ENCODE measurements around the gene UBALD2.
A peak's percentile ranks its signal among the peaks of the same experiment; 100 is the strongest.
"Not testable (repeated sequence)": the region's sequence is repeated elsewhere in the genome, so short reads cannot be mapped to it uniquely, and the experiment has no call there.

UBALD2 gene

GRCh38 chr17:76265624-76266243 is 586 bp downstream of the UBALD2 start:
- no peak for DNase-seq (ENCODE audit: low read depth in 2 of 2)

GRCh38 chr17:76266244-76266938 is 1.2 kb downstream of the UBALD2 start:
- no peak for DNase-seq (ENCODE audit: low read depth in 2 of 2)

- DNase-seq (ENCODE audit: low read depth in 2 of 2) = no peak
Measured at GRCh38 chr17:76267051-76267576, 2.0 kb downstream of the UBALD2 start.

GRCh38 chr17:76267581-76268001 is 2.4 kb downstream of the UBALD2 start:
- not testable (repeated sequence) for DNase-seq (ENCODE audit: low read depth in 2 of 2)

GRCh38 chr17:76268015-76268749 is 3.0 kb downstream of the UBALD2 start:
- peak; percentile 59 to 60 for DNase-seq (ENCODE audit: low read depth in 2 of 2)

- DNase-seq (ENCODE audit: low read depth in 2 of 2) = no peak
Measured at GRCh38 chr17:76268991-76269981, 4.1 kb downstream of the UBALD2 start.

- DNase-seq (ENCODE audit: low read depth in 2 of 2) = no peak
Measured at GRCh38 chr17:76270127-76270592, 5.0 kb downstream of the UBALD2 start.

GRCh38 chr17:76270770-76271668 is 5.9 kb downstream of the UBALD2 start:
- no peak for DNase-seq (ENCODE audit: low read depth in 2 of 2)

GRCh38 chr17:76271669-76272540 is 6.8 kb downstream of the UBALD2 start:
- peak; percentile 67 to 84 for DNase-seq (ENCODE audit: low read depth in 2 of 2)

- peak in 1 of 2 donors; percentile 52 for DNase-seq (ENCODE audit: low read depth in 2 of 2)
Measured at GRCh38 chr17:76272541-76273444, 7.6 kb downstream of the UBALD2 start.

GRCh38 chr17:76273445-76274111 is 8.4 kb downstream of the UBALD2 start:
- no peak for DNase-seq (ENCODE audit: low read depth in 2 of 2)

- DNase-seq (ENCODE audit: low read depth in 2 of 2) = no peak
Measured at GRCh38 chr17:76274112-76274956, 9.2 kb downstream of the UBALD2 start.

- DNase-seq (ENCODE audit: low read depth in 2 of 2) = no peak
Measured at GRCh38 chr17:76275382-76276068, 10.4 kb downstream of the UBALD2 start.

GRCh38 chr17:76276069-76276431 is 10.9 kb downstream of the UBALD2 start:
- DNase-seq (ENCODE audit: low read depth in 2 of 2) = no peak

- no peak for DNase-seq (ENCODE audit: low read depth in 2 of 2)
Measured at GRCh38 chr17:76276461-76277299, 11.5 kb downstream of the UBALD2 start.
